A549 (cell line): ENCODE data around the gene RPA3. TPM values are rescaled to one million over a fixed set of nuclear protein-coding genes. Genes with fewer than 3 reads are reported as not detected.
A peak's percentile ranks its signal among the peaks of the same experiment; 100 is the strongest.

Experiments used
- ATAC-seq, 2 experiments: fragments of 200-7000 bp in 1 of 2; fragments of >200 bp in 1 of 2; cut with Nextera tagmentation in 1 of 2; cut with Tn5 transposase in 1 of 2; 3 replicates each; pipeline versions ENCODE4 v1.8.0 to v1.9.1; 2018 to 2020; ENCODE audit warnings: mild to moderate bottlenecking in 1 of 2, moderate library complexity in 1 of 2
- CTCF ChIA-PET: fragments of 300-600 bp; sonication (Branson Sonifier 250); formaldehyde crosslinking; extraction: SDS; loops from one replicate; lab custom pipeline; 2021; ENCODE audit warnings: antibody characterized with exemption, inconsistent platforms; lab: Yijun Ruan, JAX
- POLR2A ChIA-PET: fragments of 350-600 bp; formaldehyde crosslinking; extraction: SDS; loops from one replicate; lab custom pipeline; 2021; ENCODE audit warnings: antibody characterized with exemption, inconsistent platforms; lab: Yijun Ruan, JAX
- DNase-seq, 2 experiments: peaks; one replicate each; pipeline versions ENCODE4 v3.0.0 to v3.0.0-alpha.2; 2011 to 2016; ENCODE audit warnings: low read depth in 1 of 2, low spot score in 1 of 2
- FAIRE-seq: peaks from 2 replicates; lab custom pipeline; 2011; peaks lifted over from hg19 to GRCh38; lab: Jason Lieb, UNC
- H3K27ac ChIP-seq, 2 experiments: fragments of >200 bp; sonication (Bioruptor Twin); formaldehyde crosslinking; 3 replicates each; pipeline ENCODE4 v1.5.1; 2016 to 2017
- H3K4me1 ChIP-seq: fragments of >200 bp; sonication (Bioruptor Twin); formaldehyde crosslinking; 3 replicates; pipeline ENCODE4 v1.6.1; 2016
- H3K4me2 ChIP-seq: fragments of >200 bp; sonication (Bioruptor Twin); formaldehyde crosslinking; 3 replicates; pipeline ENCODE4 v1.6.1; 2016
- H3K4me3 ChIP-seq: fragments of >200 bp; sonication (Bioruptor Twin); formaldehyde crosslinking; 3 replicates; pipeline ENCODE4 v1.5.1; 2016
- H3K9me3 ChIP-seq: fragments of >200 bp; sonication (Bioruptor Twin); formaldehyde crosslinking; 3 replicates; pipeline ENCODE4 v1.6.1; 2016
- ATOH8 ChIP-seq: fragments of 250-450 bp; sonication (Bioruptor Pico); IDR thresholded peaks from 2 replicates; pipeline ENCODE4 v1.5.0; 2020; ENCODE audit warnings: low read depth, mild to moderate bottlenecking, moderate library complexity
- CBX2 ChIP-seq: fragments of 200-600 bp; sonication (generic); IDR thresholded peaks from 2 replicates; pipeline ENCODE4 v1.6.1; 2016; ENCODE audit warnings: low read depth, mild to moderate bottlenecking, borderline replicate concordance
- CEBPB ChIP-seq, 2 experiments: fragments of >200 bp in 1 of 2; sonication (Bioruptor Twin) in 1 of 2; formaldehyde crosslinking in 1 of 2; IDR thresholded peaks; 2 replicates each; pipeline ENCODE4 v1.6.1; 2012 to 2016
- EHF ChIP-seq: fragments of 250-450 bp; sonication (Bioruptor Pico); IDR thresholded peaks from 2 replicates; pipeline ENCODE4 v1.5.0; 2020; ENCODE audit warnings: mild to moderate bottlenecking
- EP300 ChIP-seq, 2 experiments: fragments of >200 bp; sonication (Bioruptor Twin); formaldehyde crosslinking; IDR thresholded peaks; 2 replicates in 1 of 2; 3 replicates in 1 of 2; pipeline ENCODE4 v1.6.1; 2016 to 2017
- FOSL2 ChIP-seq, 2 experiments: fragments of 450-650 bp in 1 of 2; fragments of >200 bp in 1 of 2; sonication (Bioruptor Twin) in 1 of 2; formaldehyde crosslinking; IDR thresholded peaks; 2 replicates each; pipeline versions ENCODE4 v1.5.0 to v1.6.1; 2016 to 2020; ENCODE audit warnings: mild to moderate bottlenecking in 1 of 2, moderate library complexity in 1 of 2
- FOXS1 ChIP-seq: fragments of 250-450 bp; sonication (Bioruptor Pico); IDR thresholded peaks from 2 replicates; pipeline ENCODE4 v1.5.0; 2020; ENCODE audit warnings: mild to moderate bottlenecking, moderate library complexity
- GATA3 ChIP-seq: IDR thresholded peaks from 2 replicates; pipeline ENCODE4 v1.6.1; 2012; ENCODE audit warnings: borderline replicate concordance
- HOXB13 ChIP-seq: fragments of 250-450 bp; sonication (Bioruptor Pico); IDR thresholded peaks from 2 replicates; pipeline ENCODE4 v1.5.0; 2020; ENCODE audit warnings: low read depth, mild to moderate bottlenecking, moderate library complexity
- HOXB5 ChIP-seq: fragments of 250-450 bp; sonication (Bioruptor Pico); IDR thresholded peaks from 2 replicates; pipeline ENCODE4 v1.5.0; 2020; ENCODE audit warnings: mild to moderate bottlenecking, moderate library complexity
- JUNB ChIP-seq: fragments of >200 bp; sonication (Bioruptor Twin); formaldehyde crosslinking; IDR thresholded peaks from 2 replicates; pipeline ENCODE4 v1.6.1; 2016
- KDM5A ChIP-seq: fragments of 200-600 bp; sonication (generic); IDR thresholded peaks from 2 replicates; pipeline ENCODE4 v1.6.1; 2016; ENCODE audit warnings: antibody characterized with exemption, mild to moderate bottlenecking
- MAFK ChIP-seq: fragments of 450-650 bp; IDR thresholded peaks from 2 replicates; pipeline ENCODE4 v1.6.1; 2014; ENCODE audit not compliant: partially characterized antibody
- MYC ChIP-seq: IDR thresholded peaks from 2 replicates; pipeline ENCODE4 v1.6.1; 2012; ENCODE audit warnings: mild to moderate bottlenecking, inconsistent platforms, low read length, improper control_type of control experiment, borderline replicate concordance
- RARB ChIP-seq: fragments of 250-450 bp; sonication (Bioruptor Pico); IDR thresholded peaks from 2 replicates; pipeline ENCODE4 v1.8.0; 2021; ENCODE audit warnings: mild to moderate bottlenecking, moderate library complexity
- REST ChIP-seq: fragments of 200-600 bp; sonication (generic); IDR thresholded peaks from 2 replicates; pipeline ENCODE4 v1.6.1; 2016; ENCODE audit warnings: antibody characterized with exemption, mild to moderate bottlenecking, moderate library complexity
- SREBF2 ChIP-seq: fragments of 450-650 bp; IDR thresholded peaks from 2 replicates; pipeline ENCODE4 v1.6.1; 2014; ENCODE audit warnings: mild to moderate bottlenecking, moderate library complexity
- TFCP2L1 ChIP-seq: fragments of 250-450 bp; sonication (Bioruptor Pico); IDR thresholded peaks from 2 replicates; pipeline ENCODE4 v1.5.0; 2021; ENCODE audit warnings: mild to moderate bottlenecking
- TP53 ChIP-seq: fragments of 250-450 bp; sonication (Bioruptor Pico); IDR thresholded peaks from 2 replicates; pipeline ENCODE4 v1.5.0; 2021; ENCODE audit warnings: mild to moderate bottlenecking, moderate library complexity
- USF2 ChIP-seq: fragments of 450-650 bp; IDR thresholded peaks from 2 replicates; pipeline ENCODE4 v1.6.1; 2014; ENCODE audit warnings: antibody characterized with exemption
- ZFP36 ChIP-seq: fragments of 450-650 bp; IDR thresholded peaks from 2 replicates; pipeline ENCODE4 v1.6.1; 2014; ENCODE audit warnings: borderline replicate concordance; ENCODE audit not compliant: partially characterized antibody
- ZNF302 ChIP-seq: fragments of 250-450 bp; sonication (Bioruptor Pico); IDR thresholded peaks from 2 replicates; pipeline ENCODE4 v1.9.0; 2021; ENCODE audit warnings: inconsistent platforms, mild to moderate bottlenecking, moderate library complexity
- ZSCAN20 ChIP-seq: fragments of 250-450 bp; sonication (Bioruptor Pico); IDR thresholded peaks from 2 replicates; pipeline ENCODE4 v1.8.0; 2022; ENCODE audit warnings: mild to moderate bottlenecking, moderate library complexity
- WGBS: methylation state at CpG from one replicate; pipeline ENCODE4 v1.1.6; 2017; ENCODE audit errors: missing lambda C conversion rate; 5-methylcytosine and 5-hydroxymethylcytosine counted together
- polyA plus RNA-seq, 4 experiments: library from polyadenylated mRNA; depleted of rRNA in 3 of 4; stranded (reverse); fragments of >200 nt; fragmentation: RNase III in 1 of 4; extraction: RNeasy Plus Mini Kit Qiagen cat#74134 plus additional on column Dnase treatment in 1 of 4; gene quantifications; 2 replicates in 3 of 4; 3 replicates in 1 of 4; pipeline ENCODE4 v1.2.3, GENCODE V29; 2011 to 2017

Gene RPA3
- polyA plus RNA-seq, 2 of the 4 experiments (the other 2 are of a cell fraction), result 95.1 to 129 TPM

GRCh38 chr7:7695111-7695817 is 23.1 kb downstream of the RPA3 start:
- ATAC-seq (no peak), DNase-seq (no peak), FAIRE-seq (no peak)
- H3K27ac ChIP-seq, result peak overlapping the region in 1 of 2 experiments; percentile 74; a peak in 2 of 6 replicates
- ChIA-PET POLR2A (no interaction called here), CTCF (interaction anchor here (1.7 to 2.2 kb wide), 2 partner anchors 14 to 56 kb away, joined by 4 to 10 read pairs; no protein-coding TSS in a partner anchor)
- H3K4me2 ChIP-seq, result no peak overlapping the region
- 85% methylated on average over 5 of the region's 5 CpGs for WGBS
- TF ChIP-seq TFCP2L1, result no peak
- TF ChIP-seq TP53 (CRISPR knock-in tag), result no peak
- no peak for TF ChIP-seq HOXB5 (CRISPR knock-in tag)
- TF ChIP-seq MYC, result no peak
- TF ChIP-seq MAFK, result no peak
- peaks cover 37% of the 10 kb centered on the region for H3K4me1 ChIP-seq
- H3K9me3 ChIP-seq, result no peaks in the 10 kb centered on the region
- no peak overlapping the region for H3K4me3 ChIP-seq

GRCh38 chr7:7694542-7694941 is 23.9 kb downstream of the RPA3 start:
- Histone ChIP-seq H3K4me3 (no peak overlapping the region), H3K4me2 (no peak overlapping the region; the same call in 2 of the 3 replicates), H3K9me3 (no peaks in the 10 kb centered on the region), H3K27ac (peak overlapping the region; percentile 26 to 74; a peak in 5 of 6 replicates), H3K4me1 (peaks cover 37% of the 10 kb centered on the region)
- ATAC-seq (no peak), DNase-seq (no peak), FAIRE-seq (no peak)
- 94% methylated on average over 3 of the region's 3 CpGs for WGBS
- POLR2A ChIA-PET, result interaction anchor here (1.0 kb wide), 1 partner anchor 13 kb away, joined by 3 read pairs; no protein-coding TSS in a partner anchor
- TF ChIP-seq EP300 (IDR thresholded peaks at IDR 0.05) (no peak), ATOH8 (no peak), SREBF2 (no peak), CBX2 (no peak), ZNF302 (CRISPR knock-in tag) (no peak), REST (no peak), EHF (no peak), HOXB13 (CRISPR knock-in tag) (no peak), RARB (no peak), KDM5A (no peak), MAFK (no peak), ZSCAN20 (CRISPR knock-in tag) (no peak), CEBPB (IDR thresholded peaks at IDR 0.05) (no peak), GATA3 (no peak), ZFP36 (no peak)
- TF ChIP-seq, all 56 proteins: peak for 0
- CTCF ChIA-PET, result interaction anchor here (1.1 kb wide), 1 partner anchor 66 kb away, joined by 4 read pairs; no protein-coding TSS in a partner anchor

GRCh38 chr7:7693881-7694280 is 24.5 kb downstream of the RPA3 start:
- H3K4me3 ChIP-seq, result no peak overlapping the region
- peak overlapping the region; percentile 52 for H3K4me2 ChIP-seq
- H3K9me3 ChIP-seq, result no peaks in the 10 kb centered on the region
- TF ChIP-seq FOXS1 (CRISPR knock-in tag) (peak; percentile 75; the same call in 1 of the 2 replicates), USF2 (no peak), FOSL2 (IDR thresholded peaks at IDR 0.05) (peak; percentile 36; the same call in 1 of the 2 replicates), FOSL2 (CRISPR knock-in tag; IDR thresholded peaks at IDR 0.05) (peak; percentile 81), JUNB (peak; percentile 47)
- peak overlapping the region in 1 of 2 experiments; percentile 74; a peak in 2 of 6 replicates for H3K27ac ChIP-seq
- H3K4me1 ChIP-seq, result peaks cover 37% of the 10 kb centered on the region
- DNase-seq (peak; percentile 27 to 53), ATAC-seq (peak; percentile 74 to 90; a peak in 5 of 6 replicates), FAIRE-seq (peak; percentile 97)
- POLR2A ChIA-PET, result interaction anchor here (0.7 to 1.0 kb wide), 2 partner anchors 13 to 95 kb away, joined by 3 read pairs; no protein-coding TSS in a partner anchor
- CTCF ChIA-PET, result interaction anchor here (1.1 to 5.3 kb wide), 2 partner anchors 13 to 67 kb away, joined by 4 to 32 read pairs; no protein-coding TSS in a partner anchor
